NCI-H2171 treated with DMSO at 0.1 percent for 48 hours (cell line): ENCODE results near the gene ITCH.
"Not testable (repeated sequence)": the region's sequence is repeated elsewhere in the genome, so short reads cannot be mapped to it uniquely, and the experiment has no call there.

Source experiments
- DNase-seq: peaks from one replicate; lab custom pipeline; 2025; lab: John Stamatoyannopoulos, UW

The ITCH gene

GRCh38 chr20:34507702-34508413 lies 144.8 kb downstream of the ITCH start:
- DNase-seq, result no peak

- no peak for DNase-seq
Measured at GRCh38 chr20:34510575-34510974, 147.5 kb downstream of the ITCH start.

- no peak for DNase-seq
Measured at GRCh38 chr20:34511891-34512265, 148.8 kb downstream of the ITCH start.

- DNase-seq, result no peak
Measured at GRCh38 chr20:34512266-34512954, 149.3 kb downstream of the ITCH start.

GRCh38 chr20:34512955-34513419 lies 149.9 kb downstream of the ITCH start:
- DNase-seq, result no peak

GRCh38 chr20:34514034-34514433 lies 151.0 kb downstream of the ITCH start:
- DNase-seq, result not testable (repeated sequence)

- no peak for DNase-seq
Measured at GRCh38 chr20:34514897-34515483, 151.9 kb downstream of the ITCH start.

- peak; percentile 97 for DNase-seq
Measured at GRCh38 chr20:34515484-34516246, 152.6 kb downstream of the ITCH start.

GRCh38 chr20:34516247-34517113 lies 153.4 kb downstream of the ITCH start, which contains the start of gene DYNLRB1:
Gene DYNLRB1 (plus strand): TSS chr20:34516422. CDS start chr20:34516459, 37 bp downstream.
- peak; percentile 96 for DNase-seq

- no peak for DNase-seq
Measured at GRCh38 chr20:34517114-34517505, 154.0 kb downstream of the ITCH start.

- DNase-seq, result not testable (repeated sequence)
Measured at GRCh38 chr20:34518863-34519262, 155.8 kb downstream of the ITCH start.

- DNase-seq, result not testable (repeated sequence)
Measured at GRCh38 chr20:34519841-34520240, 156.8 kb downstream of the ITCH start.

- peak; percentile 49 for DNase-seq
Measured at GRCh38 chr20:34522969-34523871, 160.1 kb downstream of the ITCH start.

- no peak for DNase-seq
Measured at GRCh38 chr20:34524426-34524825, 161.4 kb downstream of the ITCH start.

- DNase-seq, result no peak
Measured at GRCh38 chr20:34525342-34525708, 162.3 kb downstream of the ITCH start.

GRCh38 chr20:34525709-34526416 lies 162.8 kb downstream of the ITCH start:
- DNase-seq, result no peak

GRCh38 chr20:34526466-34526865 lies 163.4 kb downstream of the ITCH start:
- DNase-seq, result no peak

GRCh38 chr20:34527016-34527415 lies 163.9 kb downstream of the ITCH start:
- DNase-seq, result no peak

GRCh38 chr20:34528921-34529297 lies 165.8 kb downstream of the ITCH start:
- DNase-seq, result no peak

GRCh38 chr20:34529742-34530141 lies 166.7 kb downstream of the ITCH start:
- no peak for DNase-seq
